NCI-H345 (cell line): ENCODE measurements around the gene KLF4.
"Not testable (repeated sequence)": the region's sequence is repeated elsewhere in the genome, so short reads cannot be mapped to it uniquely, and the experiment has no call there.

Source experiments
- DNase-seq: peaks from one replicate; lab custom pipeline; 2025; lab: John Stamatoyannopoulos, UW

KLF4 gene

DNA sequence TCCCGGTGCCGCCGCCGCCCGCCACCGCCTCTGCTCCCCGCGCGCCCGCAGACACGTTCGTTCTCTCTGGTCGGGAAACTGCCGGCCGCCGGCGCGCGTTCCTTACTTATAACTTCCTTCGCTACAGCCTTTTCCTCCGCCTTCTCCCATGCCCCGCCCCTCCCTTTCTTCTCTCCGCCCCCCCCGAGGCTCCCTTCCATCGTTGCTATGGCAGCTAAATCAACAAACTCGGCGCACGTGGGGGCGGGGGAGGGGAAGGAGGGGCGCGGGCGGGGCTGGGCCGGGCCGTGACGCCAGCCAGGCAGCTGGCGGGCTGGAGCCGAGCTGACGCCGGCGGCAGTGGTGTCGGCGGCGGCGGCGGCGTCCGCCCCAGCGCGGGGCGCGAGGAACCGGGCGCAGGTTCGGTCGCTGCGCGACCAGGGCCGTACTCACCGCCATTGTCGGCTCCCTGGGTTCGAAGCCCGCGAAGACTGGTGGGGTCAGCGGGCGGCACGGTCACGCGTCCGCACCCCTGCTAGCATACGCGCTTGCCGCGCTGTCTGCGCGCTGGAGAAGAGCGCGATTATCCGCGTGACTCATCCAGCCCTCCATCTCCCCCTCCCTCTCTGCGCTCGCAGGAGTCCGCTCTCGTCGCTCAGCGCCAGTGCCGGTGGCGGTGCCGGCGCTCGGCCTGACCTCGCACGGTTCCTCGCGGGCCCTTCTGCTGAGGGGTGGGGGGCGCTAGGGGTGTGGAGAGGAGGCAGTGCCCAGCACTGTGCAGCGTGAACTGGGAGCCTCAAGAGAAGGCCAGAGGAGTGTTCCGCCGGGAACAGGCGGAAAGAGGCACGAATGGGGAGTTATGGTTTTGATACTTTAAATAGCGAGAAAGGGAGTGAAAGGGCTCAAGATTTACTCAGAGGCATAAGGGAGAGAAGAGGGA, at the start of gene KLF4:
KLF4 (minus strand) TSS at position 83 of the 919 bp plus-strand sequence. CDS start 597 bp downstream, outside the sequence.
- DNase-seq: peak; percentile 92

- no peak for DNase-seq
Observed at GRCh38 chr9:107536462-107536861, 46.9 kb upstream of the KLF4 start.

- no peak for DNase-seq
Observed at GRCh38 chr9:107534510-107535078, 45.0 kb upstream of the KLF4 start.

- no peak for DNase-seq
Observed at GRCh38 chr9:107530679-107531078, 41.1 kb upstream of the KLF4 start.

DNA sequence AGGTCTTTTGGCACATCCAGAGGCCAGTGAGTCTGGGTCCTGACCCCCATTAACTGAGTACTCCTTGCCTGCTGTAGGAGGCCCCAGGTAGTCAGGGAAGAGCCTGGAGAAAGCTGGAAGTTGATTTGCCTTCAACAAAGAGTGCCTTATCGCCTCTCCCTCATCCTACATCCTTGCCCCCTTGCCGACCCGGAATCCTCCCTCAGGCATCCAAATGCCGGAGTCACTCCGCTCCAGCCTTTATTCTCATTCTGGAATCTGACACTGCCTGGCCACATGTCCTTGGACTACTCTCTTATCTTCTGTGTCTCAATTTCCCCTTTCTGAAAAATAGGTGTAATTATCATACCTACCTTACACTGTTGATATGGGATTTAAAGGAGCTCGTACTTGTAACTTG, 39.1 kb upstream of the KLF4 start:
- no peak for DNase-seq

DNA sequence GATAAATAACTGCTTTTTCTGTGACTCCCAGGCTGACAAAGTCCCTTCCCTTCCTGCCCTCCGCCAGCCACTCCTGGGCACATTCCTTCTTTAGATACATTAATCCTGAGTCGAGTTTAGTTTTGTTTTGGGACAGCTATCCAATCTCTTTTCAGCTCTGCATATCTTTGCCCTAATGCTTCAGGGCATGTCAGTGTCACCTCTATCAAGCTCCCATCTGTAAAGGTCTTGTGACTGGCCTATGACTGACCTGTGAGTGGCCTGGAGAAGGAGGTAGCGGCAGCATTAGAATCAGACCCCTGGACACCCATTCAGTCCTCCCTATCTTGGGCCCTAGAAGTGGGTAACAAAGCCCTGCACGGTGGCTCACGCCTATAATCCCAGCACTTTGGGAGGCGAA, 34.0 kb upstream of the KLF4 start:
- no peak for DNase-seq

DNA sequence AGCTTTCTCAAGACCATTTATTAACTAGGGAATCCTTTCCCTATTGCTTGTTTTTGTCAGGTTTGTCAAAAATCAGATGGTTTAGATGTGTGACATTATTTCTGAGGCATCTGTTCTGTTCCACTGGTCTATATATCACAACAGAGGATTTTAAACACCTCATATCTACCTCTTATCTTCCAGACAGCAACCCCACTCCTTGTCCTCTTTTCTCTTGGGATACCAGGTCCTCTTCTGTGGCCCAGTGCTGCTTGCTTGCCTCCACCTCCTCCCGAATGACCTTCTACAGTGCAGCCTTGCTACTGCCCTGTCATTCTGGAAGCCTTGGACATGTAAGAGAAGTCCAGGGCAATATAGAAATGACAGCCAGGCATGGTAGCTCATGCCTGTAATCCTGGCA, 30.6 kb upstream of the KLF4 start:
- DNase-seq: no peak

- DNase-seq: no peak
Observed at GRCh38 chr9:107518037-107518807, 28.7 kb upstream of the KLF4 start.

DNA sequence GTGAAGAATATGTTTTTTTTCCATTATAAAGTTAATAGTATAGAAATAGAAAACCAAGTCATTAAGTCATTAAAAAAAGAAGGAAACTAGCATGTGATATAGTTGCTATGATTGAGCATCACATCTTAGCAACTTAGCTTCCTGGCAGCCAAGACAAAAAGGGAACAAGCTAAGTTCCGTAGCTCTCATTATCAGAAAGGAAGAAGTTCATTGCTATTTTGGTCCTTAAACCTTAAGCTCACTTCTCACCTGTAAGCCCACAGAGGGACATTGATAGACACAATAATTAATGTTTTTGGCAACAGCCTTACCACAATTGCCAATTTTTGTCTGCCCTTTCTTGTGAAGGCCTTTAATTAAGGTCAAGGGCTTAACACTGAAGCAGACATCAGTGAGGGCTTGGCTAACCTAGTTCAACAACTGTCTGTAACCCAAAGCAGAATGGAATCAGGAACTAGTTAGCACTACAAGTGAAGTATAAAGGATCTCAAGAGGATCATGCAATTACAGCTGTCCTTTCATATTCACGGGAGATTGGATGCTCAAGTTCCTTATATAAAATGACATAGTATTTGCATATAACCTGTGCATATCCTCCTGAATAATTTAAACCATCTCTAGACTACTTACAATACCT, 24.0 kb upstream of the KLF4 start:
- DNase-seq: peak; percentile 5

DNA sequence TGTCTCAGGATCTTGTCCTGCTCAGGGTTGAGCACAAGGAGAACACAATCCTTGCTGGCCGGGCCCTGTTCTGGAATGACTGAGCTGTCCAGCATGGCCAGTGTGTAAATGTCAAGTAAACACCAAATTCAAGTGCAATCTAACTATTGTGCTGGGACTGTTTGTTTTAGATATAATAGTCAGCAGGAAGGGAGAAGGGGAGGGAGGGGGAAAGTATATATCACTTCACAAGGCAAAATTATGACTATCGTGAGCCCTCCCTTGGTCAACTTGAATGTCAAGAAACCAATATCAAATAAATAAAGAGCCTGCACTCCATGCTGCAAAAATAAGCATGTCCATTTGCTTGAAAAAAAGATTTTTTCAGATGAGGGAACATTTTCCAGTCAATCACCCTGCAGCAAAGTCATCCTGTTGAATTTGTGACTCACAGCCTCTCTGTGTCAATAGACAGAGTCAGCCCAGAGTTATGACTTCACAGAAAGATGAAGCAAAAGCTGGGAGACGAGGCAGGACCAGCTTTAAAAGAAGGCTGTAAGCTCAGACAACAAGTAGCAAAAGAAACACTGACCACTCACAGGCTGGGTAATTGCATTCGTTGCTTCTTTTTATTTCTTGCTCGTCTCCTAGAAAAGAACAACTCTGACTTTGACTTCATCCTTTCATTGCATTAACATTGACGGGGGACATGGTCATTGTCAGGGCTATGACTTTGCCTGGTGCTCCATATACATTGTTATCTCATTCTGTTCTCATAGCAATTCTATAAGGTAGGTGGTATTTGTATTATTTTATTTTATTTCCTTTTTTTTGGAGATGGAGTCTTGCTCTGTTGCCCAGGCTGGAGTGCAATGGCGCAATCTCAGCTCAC, 15.3 kb upstream of the KLF4 start:
- DNase-seq: peak; percentile 37

GRCh38 chr9:107502464-107502863, 12.9 kb upstream of the KLF4 start:
- DNase-seq: no peak

DNA sequence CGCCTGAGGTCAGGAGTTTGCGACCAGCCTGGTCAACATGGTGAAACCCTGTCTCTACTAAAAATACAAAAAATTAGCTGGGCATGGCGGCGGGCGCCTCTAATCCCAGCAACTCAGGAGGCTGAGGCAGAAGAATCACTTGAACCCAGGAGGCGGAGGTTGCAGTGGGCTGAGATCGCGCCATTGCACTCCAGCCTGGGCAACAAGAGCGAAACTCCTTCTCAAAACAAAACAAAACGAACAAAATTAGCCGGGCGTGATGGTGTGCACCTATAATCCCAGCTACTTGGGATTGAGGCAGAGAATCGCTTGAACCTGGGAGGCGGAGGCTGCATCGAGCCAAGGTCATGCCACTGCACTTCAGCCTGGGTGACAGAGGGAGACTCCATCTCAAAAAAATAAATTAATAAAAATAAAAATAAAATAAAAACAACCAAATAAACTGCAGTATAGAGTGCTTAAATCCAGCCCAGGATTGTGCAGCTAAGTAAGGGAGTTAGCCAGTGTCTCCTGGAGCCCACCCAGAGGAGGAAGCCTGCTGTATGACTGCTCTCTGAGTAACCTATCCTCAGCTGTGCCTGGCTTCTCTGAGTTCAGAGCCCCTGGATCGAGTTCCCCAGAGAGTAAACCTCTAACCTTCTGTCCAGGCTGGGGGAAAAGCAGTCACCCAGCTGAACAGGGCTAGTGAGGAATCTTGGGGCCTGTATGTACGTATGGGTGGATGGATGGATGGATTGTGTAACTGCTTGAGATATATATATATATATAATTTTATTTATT, 11.0 kb upstream of the KLF4 start:
- DNase-seq: not testable (repeated sequence)

DNA sequence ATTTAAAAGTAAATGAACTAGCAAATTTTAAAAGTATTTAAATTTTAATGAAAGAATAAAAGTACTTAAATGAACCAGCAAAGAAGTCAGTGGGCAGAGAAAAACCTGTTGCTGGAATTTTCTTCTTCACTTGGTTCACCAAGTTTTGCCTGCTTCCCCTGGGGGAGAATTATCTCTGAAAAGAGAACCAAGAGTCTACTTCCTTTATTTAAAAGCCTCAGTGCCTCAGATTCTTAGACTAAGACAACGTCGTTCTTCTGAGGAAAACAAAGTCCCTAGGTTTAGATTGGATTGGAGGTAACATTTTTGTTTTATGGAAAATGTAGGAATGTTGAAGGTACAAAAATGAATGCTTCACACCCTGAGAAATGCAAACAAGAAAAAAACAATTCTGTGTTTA, 7.4 kb upstream of the KLF4 start:
- DNase-seq: no peak

DNA sequence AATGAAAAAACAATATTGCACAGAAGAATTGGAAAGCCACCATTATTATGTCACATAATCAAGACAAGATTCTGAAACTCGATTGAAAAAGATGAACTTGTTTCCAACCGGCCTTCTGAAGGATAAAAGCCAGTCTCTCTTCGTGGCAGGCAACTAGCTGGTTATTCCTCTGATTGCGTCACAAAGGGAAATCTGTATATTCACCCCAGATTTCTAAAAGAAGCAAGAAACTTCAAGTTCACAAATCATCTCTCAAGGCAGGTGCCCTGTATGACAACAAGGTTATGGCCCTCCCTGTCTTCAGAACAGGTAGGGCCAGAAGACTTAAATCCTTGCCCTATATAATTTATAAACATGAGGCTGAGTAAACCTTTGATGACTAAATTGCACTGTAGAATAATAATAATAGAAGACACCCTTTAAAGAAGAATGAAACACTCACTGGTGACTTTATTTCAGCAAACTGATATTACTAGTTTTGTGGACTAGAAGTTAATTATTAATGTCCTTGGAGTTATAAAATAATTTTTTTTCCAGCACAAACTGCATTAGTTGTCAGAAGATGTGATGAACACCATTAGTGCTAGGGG, 2.9 kb upstream of the KLF4 start:
- DNase-seq: no peak

DNA sequence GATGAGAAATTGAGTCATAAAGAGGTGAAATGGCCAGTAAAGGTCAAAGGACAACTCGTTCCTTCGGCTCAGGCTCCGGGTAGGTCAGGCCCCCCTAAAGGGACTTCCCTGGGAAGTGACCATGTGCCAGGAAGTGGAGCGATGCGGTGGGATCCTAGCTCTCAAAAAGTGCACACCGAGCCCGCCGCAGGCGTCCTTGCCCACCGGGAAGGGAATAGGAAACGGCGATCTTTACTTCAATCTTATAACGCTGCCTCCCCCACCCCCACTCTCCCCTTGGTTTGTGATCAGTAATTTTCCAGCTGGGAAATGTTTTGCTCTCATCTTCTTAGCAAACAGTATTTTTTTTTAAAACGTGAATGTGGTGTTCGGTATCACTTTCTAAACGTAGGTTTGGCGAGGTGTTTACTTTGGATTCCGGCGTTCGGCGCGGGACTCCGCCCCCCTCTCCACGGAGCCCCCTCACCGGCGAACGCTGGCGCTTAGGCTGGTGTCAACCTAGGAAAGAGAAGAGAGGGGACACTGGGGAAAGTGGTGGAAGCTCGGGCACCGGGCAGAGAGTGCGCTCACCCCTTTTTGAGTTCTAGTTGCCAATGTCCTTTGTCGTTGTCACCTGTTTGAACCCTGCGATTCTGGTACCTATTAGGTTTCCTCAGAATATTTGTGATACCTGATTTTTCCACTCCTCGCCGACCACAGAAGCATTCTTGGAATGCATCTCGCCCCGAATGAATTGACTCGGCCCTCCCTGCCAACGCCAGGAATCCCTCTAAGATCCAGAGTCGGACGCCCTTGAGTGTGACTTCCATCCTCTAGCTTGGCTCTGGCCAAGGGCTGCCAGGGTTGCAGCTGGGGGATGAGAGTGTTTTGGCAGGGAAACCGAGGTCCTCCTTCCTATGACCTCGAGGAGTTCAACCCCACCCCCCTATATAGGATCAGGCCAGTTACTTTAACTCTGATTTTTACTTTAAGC, 1.8 kb upstream of the KLF4 start:
- no peak for DNase-seq

GRCh38 chr9:107490606-107490970, 1.0 kb upstream of the KLF4 start:
- not testable (repeated sequence) for DNase-seq

- DNase-seq: no peak
Observed at GRCh38 chr9:107489144-107489673, 360 bp downstream of the KLF4 start.

DNA sequence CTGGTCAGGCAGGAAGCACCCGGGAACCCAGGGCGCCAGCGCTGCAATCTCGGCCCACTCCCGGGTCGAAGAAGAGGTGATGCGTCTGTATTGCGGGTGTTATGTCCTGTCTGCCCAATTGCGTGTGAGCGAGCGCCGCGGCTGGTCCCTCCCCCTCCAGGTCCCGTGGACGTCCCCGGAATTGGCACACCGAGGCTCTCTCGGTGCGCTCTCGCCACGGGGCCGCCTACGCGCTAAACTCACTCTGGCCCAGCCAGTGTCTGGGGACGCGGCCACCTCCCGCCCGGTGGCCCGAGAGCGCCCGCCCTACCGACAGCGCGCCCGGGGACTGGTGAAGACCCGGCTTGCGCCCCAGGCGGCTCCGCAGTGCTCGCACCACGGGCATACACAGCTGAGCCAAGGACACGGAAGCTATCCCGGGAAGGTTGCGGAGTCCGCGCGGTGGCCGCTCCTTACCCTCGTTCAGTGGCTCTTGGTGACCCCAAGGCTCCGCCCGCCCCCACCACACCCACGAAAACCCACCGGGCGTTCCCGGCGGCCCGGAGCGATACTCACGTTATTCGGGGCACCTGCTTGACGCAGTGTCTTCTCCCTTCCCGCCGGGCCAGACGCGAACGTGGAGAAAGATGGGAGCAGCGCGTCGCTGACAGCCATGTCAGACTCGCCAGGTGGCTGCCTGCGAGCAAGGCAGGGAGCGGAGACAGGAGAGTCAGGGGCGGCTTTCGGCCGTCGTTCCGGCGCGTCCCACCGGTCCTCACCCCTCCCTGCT, 1.0 kb downstream of the KLF4 start:
- peak; percentile 19 for DNase-seq
